DND-41 (cell line): ENCODE results near the gene CACNB3.
"Not testable (repeated sequence)": the region's sequence is repeated elsewhere in the genome, so short reads cannot be mapped to it uniquely, and the experiment has no call there.

Experiments used
- ATAC-seq: fragments of 200-7000 bp; cut with Tn5 transposase; 3 replicates; pipeline ENCODE4 v1.9.1; 2021; ENCODE audit warnings: low read depth; ENCODE audit not compliant: insufficient read depth
- DNase-seq: peaks from one replicate; pipeline ENCODE4 v3.0.0-alpha.2; 2020
- H2AFZ ChIP-seq: 2 replicates; pipeline ENCODE4 v1.6.0; 2012; ENCODE audit warnings: low read depth, low read length
- H3K27ac ChIP-seq: 2 replicates; pipeline ENCODE4 v1.5.1; 2012; ENCODE audit warnings: low read length, inconsistent platforms
- H3K27me3 ChIP-seq: fragments of 200-600 bp; sonication (generic); 2 replicates; pipeline ENCODE4 v1.6.0; 2012; ENCODE audit warnings: low read length, mild to moderate bottlenecking, inconsistent platforms; ENCODE audit not compliant: insufficient read depth, poor library complexity
- H3K36me3 ChIP-seq: 2 replicates; pipeline ENCODE4 v1.5.1; 2012; ENCODE audit warnings: low read length, inconsistent platforms; ENCODE audit not compliant: insufficient read depth
- H3K4me1 ChIP-seq: 2 replicates; pipeline ENCODE4 v1.5.1; 2012; ENCODE audit warnings: mild to moderate bottlenecking, low read length; ENCODE audit not compliant: insufficient read depth
- H3K4me2 ChIP-seq: 2 replicates; pipeline ENCODE4 v1.6.0; 2012; ENCODE audit warnings: mild to moderate bottlenecking, moderate library complexity, low read length, inconsistent platforms; ENCODE audit not compliant: insufficient read depth
- H3K4me3 ChIP-seq, 2 experiments: fragments of 200-600 bp in 1 of 2; shearing (Covaris generic) in 1 of 2; 2 replicates each; pipeline ENCODE4 v1.5.1; 2012 to 2016; ENCODE audit warnings: inconsistent platforms in 2 of 2, low read length in 2 of 2, mild to moderate bottlenecking in 2 of 2, low read depth in 1 of 2, moderate library complexity in 1 of 2
- H3K79me2 ChIP-seq: 2 replicates; pipeline ENCODE4 v1.6.0; 2012; ENCODE audit warnings: low read length, inconsistent platforms; ENCODE audit not compliant: insufficient read depth
- H3K9ac ChIP-seq: 2 replicates; pipeline ENCODE4 v1.6.0; 2012; ENCODE audit warnings: low read depth, mild to moderate bottlenecking, inconsistent platforms, low read length, moderate library complexity
- H3K9me3 ChIP-seq: 2 replicates; pipeline ENCODE4 v1.5.1; 2012; ENCODE audit warnings: low read length, moderate library complexity, mild to moderate bottlenecking, inconsistent platforms; ENCODE audit not compliant: insufficient read depth, severe bottlenecking
- H4K20me1 ChIP-seq: 2 replicates; pipeline ENCODE4 v1.6.0; 2012; ENCODE audit warnings: low read length; ENCODE audit not compliant: insufficient read depth
- EZH2 ChIP-seq: IDR thresholded peaks from 3 replicates; pipeline ENCODE4 v1.6.1; 2012; ENCODE audit warnings: borderline replicate concordance, low read depth, mild to moderate bottlenecking, moderate library complexity, low read length, inconsistent platforms; ENCODE audit not compliant: severe bottlenecking
- TF ChIP-seq, protein P1 (sequence below): IDR thresholded peaks from 2 replicates; pipeline ENCODE4 v1.5.1; 2012; ENCODE audit warnings: borderline replicate concordance, low read length, moderate library complexity, mild to moderate bottlenecking; ENCODE audit not compliant: poor library complexity, severe bottlenecking; ENCODE audit errors: extremely low read depth

Gene CACNB3

GRCh38 chr12:48852734-48853688 is 34.7 kb downstream of the CACNB3 start:
- peaks cover 37% of the 10 kb centered on the region for H3K4me1 ChIP-seq
- H3K27me3 ChIP-seq = no peaks in the 10 kb centered on the region
- peaks cover 45% of the 10 kb centered on the region for H3K79me2 ChIP-seq
- peak overlapping the region; percentile 85 for H2AFZ ChIP-seq
- ATAC-seq (peak; percentile 43), DNase-seq (peak; percentile 91)
- peak overlapping the region; percentile 92 for H3K27ac ChIP-seq
- H3K36me3 ChIP-seq = peaks cover 28% of the 10 kb centered on the region
- H3K4me2 ChIP-seq = peak overlapping the region; percentile 86
- H4K20me1 ChIP-seq = peaks cover 22% of the 10 kb centered on the region
- TF ChIP-seq, protein P1, sequence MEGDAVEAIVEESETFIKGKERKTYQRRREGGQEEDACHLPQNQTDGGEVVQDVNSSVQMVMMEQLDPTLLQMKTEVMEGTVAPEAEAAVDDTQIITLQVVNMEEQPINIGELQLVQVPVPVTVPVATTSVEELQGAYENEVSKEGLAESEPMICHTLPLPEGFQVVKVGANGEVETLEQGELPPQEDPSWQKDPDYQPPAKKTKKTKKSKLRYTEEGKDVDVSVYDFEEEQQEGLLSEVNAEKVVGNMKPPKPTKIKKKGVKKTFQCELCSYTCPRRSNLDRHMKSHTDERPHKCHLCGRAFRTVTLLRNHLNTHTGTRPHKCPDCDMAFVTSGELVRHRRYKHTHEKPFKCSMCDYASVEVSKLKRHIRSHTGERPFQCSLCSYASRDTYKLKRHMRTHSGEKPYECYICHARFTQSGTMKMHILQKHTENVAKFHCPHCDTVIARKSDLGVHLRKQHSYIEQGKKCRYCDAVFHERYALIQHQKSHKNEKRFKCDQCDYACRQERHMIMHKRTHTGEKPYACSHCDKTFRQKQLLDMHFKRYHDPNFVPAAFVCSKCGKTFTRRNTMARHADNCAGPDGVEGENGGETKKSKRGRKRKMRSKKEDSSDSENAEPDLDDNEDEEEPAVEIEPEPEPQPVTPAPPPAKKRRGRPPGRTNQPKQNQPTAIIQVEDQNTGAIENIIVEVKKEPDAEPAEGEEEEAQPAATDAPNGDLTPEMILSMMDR = peak; percentile 96
- no peak for TF ChIP-seq EZH2
- peak overlapping the region; percentile 31 to 84 for H3K4me3 ChIP-seq
- peak overlapping the region; percentile 98 for H3K9ac ChIP-seq
- H3K9me3 ChIP-seq = no peaks in the 10 kb centered on the region

GRCh38 chr12:48854488-48854887 is 36.2 kb downstream of the CACNB3 start:
- Histone ChIP-seq H3K4me3 (no peak overlapping the region), H3K4me1 (peaks cover 31% of the 10 kb centered on the region), H3K79me2 (peaks cover 32% of the 10 kb centered on the region), H3K4me2 (no peak overlapping the region), H2AFZ (no peak overlapping the region), H4K20me1 (peaks cover 15% of the 10 kb centered on the region), H3K27ac (no peak overlapping the region), H3K9ac (no peak overlapping the region), H3K27me3 (no peaks in the 10 kb centered on the region), H3K36me3 (peaks cover 17% of the 10 kb centered on the region), H3K9me3 (no peaks in the 10 kb centered on the region)
- no peak for TF ChIP-seq EZH2
- TF ChIP-seq, protein P1 = no peak
- DNase-seq (no peak), ATAC-seq (no peak)

GRCh38 chr12:48854932-48855331 is 36.6 kb downstream of the CACNB3 start:
- Histone ChIP-seq H4K20me1 (peaks cover 11% of the 10 kb centered on the region), H3K79me2 (peaks cover 28% of the 10 kb centered on the region)
- not testable (repeated sequence) for H3K4me2 ChIP-seq

GRCh38 chr12:48856379-48856778 is 38.1 kb downstream of the CACNB3 start:
- Histone ChIP-seq H3K4me2 (no peak overlapping the region), H3K4me1 (peaks cover 14% of the 10 kb centered on the region), H3K4me3 (no peak overlapping the region), H4K20me1 (no peaks in the 10 kb centered on the region), H3K9me3 (no peaks in the 10 kb centered on the region), H3K9ac (no peak overlapping the region), H3K79me2 (peaks cover 14% of the 10 kb centered on the region), H3K27ac (no peak overlapping the region), H2AFZ (no peak overlapping the region), H3K36me3 (peaks cover 2% of the 10 kb centered on the region; the same call in 1 of the 2 replicates), H3K27me3 (no peaks in the 10 kb centered on the region)
- no peak for ATAC-seq
- DNase-seq = no peak
- TF ChIP-seq EZH2 = no peak
- TF ChIP-seq, protein P1 = no peak

More at GRCh38 chr12:48854932-48855331, 36.6 kb downstream of the CACNB3 start:
- H3K4me3 ChIP-seq, ATAC-seq, DNase-seq, H3K9me3 ChIP-seq, H3K9ac ChIP-seq, H3K27ac ChIP-seq, H3K27me3 ChIP-seq, H2AFZ ChIP-seq: not testable (repeated sequence)
- H3K4me1 ChIP-seq = peaks cover 26% of the 10 kb centered on the region
- peaks cover 13% of the 10 kb centered on the region for H3K36me3 ChIP-seq
